GM19395 (cell line): ENCODE results near the gene BICDL1.

Experiments
- ATAC-seq: cut with Tn5 transposase; IDR thresholded peaks from one replicate; pipeline ENCODE4 v1.9.1; 2021; ENCODE audit warnings: mild to moderate bottlenecking, moderate library complexity; ENCODE audit not compliant: unreplicated experiment

Gene BICDL1

DNA sequence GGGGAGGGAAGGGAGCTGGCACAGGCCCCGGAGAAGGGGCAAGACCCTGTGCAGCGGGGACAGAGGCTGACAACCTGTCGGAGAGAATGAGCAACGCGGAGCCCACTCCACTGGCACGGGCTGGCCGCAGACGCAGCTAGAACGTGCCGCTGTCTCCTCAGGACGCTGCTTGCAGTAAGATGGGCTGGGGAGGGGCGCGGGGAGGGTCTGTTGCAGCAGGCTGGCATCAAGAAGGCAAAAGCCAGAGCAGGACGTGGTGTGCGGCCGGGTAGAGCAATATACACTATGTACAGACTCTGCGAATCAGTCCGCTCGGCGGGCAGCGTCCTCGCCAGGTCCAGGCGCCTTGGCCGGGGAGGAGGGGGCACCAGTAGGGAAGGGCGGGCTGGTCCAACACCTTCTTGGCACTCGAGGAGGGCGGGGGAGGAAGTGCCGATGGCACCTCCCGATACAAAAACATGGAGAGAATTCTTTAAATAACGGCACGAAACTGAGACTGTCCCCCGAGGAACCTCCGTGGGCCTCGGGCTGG lies 107.7 kb downstream of the BICDL1 start:
- ATAC-seq: no peak

DNA sequence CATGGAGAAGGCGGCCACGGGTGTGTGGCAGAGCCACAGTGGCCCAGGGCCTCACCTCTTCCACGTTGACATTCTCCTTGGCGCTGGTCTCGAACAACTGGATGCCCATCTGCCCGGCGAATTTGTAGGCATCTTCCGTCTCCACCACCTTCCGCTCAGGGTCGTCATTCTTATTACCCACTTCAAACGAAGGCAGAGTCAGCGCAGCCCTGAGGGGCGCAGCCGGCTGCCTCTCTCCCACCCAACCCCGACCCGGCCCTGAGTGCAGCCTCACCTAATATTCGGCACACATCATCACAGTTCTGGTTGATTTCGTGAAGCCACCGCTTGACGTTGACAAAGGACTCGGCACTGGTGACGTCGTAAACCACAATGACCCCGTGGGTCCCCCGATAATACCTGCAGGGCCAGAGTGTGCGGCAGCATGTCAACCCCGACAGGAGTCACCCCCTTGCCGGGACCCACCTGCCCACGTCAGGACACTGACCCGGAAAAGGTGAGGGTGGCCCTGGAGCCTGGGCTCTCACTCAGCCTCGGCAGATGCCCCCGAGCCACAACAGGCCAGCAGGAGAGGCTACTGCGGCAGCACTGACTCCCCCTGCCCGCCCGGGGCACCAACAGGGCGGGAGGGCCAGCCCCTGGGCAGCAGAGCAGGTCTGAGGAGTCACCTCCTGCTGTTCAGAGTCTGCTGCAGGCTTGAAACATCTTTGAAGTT lies 109.9 kb downstream of the BICDL1 start:
- no peak for ATAC-seq

DNA sequence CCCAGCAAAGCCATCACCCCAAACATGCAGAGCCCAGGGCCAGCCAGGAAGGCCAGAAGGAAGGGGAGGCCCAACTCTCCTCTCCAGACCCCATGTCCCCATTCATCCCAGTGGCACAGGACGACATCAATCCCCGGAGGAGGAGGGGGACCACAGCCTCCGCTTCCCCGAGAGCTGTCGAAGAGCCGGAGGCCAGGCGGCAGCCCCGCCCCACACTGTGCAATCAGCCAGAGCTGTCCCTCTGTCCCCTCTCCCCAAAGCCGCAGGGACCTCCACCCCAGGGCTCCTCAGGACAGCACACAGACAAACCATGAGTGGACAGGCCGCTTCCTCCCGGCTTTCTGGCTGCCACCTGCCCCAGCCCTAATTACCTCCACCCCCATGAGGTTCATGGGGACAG lies 110.7 kb downstream of the BICDL1 start:
- ATAC-seq: no peak

DNA sequence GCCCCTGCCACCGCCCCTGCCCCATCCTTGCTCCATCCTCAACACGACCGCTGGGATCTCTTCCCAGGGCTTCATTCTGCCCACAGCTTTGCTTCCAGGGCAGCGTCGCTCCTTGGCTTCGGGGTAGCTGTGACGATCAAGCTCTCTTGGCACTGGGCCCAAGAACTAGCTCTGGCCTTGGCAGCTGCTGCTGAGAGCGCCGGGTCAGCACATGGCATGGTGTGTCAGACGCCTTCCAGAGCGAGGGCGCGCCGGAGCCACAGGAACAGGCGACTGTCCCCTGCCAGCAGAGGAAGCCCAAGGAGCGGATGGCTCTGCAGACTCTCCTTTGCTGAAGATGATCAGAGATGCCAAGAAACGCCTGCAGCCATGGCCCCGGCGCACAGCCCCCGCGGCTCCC lies 111.6 kb downstream of the BICDL1 start:
- ATAC-seq: no peak

DNA sequence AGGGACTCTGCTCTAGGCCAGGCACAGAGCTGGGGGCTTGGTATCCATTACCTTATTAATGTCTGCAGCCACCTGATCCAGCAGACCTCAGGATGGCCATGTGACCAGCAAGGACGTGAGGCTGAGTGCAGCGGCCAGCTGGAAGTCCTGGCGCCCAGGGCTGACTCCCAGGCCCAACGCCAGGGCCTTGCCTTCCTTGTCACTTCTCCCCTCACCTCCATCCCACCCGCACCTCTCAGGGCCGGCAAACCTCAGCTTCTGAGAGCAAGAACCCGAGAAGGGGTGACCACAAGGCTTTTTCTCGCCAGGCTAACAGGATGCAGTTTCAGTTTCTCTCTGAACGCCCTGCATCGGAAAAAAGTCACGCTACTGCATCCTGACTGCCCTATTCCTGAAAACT lies 112.1 kb downstream of the BICDL1 start:
- peak; percentile 69 for ATAC-seq

DNA sequence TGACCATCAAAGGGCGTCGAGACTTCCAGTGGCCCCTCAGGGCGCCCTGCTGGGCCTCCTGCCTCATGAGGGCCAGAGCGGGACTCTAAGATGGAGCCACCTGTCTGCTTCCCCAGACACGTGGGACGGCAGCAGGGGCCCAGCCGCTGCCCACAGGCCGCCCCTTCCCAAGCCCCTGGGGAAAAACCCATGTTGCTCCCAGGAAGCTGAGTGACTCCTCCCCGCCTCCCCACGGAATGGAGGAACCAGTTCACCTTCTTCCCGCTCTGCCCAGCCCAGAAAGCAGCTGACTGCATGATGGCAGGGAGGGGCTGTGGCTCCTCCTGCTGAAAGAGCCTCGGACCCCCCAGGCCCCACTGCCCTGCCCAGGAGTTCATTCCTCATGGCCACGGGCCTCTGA lies 112.6 kb downstream of the BICDL1 start:
- ATAC-seq: no peak

DNA sequence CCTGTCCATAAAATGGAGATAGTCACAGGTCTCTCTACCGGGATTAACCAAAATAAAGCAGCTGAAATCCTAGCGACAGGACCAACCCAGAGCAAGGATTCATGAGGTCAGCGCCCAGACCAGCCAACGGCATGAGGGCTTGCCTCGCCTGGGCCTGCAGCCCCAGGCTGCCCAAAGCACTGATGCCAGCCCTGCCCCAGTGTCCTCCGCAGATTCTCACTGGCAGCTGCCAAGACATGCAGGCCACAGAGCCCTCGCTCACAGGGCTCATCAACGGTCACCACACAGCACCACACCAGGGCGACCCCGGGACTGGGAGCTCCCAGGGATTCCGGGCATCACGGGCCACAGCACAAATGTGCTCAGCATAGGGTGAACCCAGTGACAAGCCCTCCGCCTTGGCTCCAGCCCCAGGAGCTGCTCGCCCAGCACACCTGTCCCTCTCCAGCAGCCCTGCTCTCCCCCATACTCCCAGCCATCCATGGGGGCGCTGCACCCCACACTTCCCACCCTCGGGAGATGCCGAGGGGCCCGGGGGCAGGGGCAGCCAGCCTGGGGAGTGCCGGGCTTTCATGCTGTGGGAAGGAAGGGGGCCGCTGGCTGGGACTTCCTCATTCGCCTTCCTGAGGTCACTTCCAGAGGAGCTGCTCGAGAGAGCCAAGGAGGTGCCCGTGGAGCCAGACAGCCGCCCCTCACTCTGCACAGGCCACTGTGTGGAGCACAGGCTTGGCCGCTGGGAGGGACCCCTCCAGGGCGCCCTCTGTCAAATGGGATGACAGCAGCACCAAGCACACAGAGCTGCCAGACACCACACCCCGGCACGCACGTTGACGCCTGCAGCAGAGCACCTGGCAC lies 113.4 kb downstream of the BICDL1 start:
- no peak for ATAC-seq

DNA sequence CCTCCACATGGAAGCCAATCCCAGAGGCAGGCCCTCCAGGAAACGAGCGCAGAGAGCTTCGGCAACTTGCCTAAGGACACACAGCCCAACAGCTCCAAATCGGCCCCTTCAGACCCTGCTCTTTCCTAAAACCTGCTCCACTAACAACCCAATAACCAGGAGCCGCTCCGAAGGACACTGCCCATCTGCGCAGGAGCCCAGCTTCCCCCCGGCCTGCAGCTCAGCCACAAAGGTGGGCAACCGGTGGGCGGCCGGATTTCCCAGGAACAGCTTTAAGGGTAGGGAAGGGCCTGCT lies 114.0 kb downstream of the BICDL1 start:
- no peak for ATAC-seq

DNA sequence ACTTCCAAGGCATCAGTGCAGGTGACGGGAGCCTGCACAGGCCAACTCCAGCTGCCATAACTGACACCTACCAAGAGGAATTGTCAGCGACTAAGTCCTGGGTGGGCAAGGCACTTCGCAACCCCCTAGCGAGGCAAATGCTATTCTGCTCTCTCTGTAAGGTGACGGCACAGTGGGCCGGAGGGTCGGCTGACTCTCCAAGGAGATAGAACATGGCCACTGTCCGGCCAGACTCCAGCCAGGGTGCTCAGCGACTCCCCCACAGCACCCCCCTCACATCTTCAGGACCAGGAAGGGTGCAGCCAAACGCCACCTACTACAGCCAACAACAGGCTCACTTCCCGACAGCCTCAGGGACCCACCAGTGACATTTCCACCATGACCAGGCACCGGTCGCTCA lies 114.3 kb downstream of the BICDL1 start:
- ATAC-seq: no peak

DNA sequence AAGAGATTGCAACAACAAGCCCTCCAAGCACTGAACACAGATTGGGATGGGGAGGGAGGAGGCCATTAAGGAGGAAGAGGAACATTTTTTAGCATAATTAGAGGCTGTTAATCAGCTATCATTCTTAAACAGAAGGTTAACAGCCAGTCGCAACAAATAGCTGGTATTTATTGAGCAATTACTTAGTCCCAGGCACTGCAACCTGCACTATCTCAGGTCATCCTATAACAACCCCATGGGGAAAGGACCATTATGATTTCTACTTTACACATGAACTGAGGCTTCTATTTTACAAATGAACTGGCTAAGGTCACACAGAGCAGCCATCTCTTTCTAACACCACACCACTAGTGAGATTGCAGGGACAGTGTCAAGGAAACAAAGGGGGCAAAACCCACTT lies 117.1 kb downstream of the BICDL1 start:
- ATAC-seq: no peak

DNA sequence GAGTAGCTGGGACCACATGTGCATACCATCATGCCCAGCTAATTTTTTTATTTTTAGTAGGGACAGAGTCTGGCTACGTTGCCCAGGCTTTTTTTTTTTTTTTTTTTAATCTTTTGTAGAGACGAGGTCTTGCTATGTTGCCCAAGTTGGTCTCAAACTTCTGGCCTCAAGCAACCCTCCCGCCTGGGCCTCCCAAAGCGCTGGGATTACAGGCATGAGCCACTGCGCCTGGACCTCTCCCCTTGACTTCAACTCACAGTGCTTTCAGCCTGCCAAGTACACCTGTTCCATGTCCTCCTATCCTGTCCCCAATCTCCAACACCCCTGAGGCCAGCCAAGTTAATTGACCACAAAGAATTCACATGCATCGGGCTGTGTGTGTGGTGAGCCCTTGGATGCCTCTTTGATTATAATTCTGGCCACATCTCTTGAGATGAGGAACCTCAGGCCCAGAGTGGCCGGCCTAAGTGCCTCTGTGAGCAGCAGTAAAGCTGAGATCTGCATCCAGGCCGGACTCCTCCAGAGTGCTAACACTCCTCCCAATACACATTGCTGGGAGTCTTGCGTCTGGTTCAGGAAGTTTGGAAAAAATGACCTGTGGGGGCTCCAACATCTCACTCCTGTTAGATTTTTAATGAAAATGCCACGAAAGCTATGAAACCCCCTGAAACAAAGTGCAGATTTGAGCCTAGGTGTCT lies 120.7 kb downstream of the BICDL1 start:
- no peak for ATAC-seq

DNA sequence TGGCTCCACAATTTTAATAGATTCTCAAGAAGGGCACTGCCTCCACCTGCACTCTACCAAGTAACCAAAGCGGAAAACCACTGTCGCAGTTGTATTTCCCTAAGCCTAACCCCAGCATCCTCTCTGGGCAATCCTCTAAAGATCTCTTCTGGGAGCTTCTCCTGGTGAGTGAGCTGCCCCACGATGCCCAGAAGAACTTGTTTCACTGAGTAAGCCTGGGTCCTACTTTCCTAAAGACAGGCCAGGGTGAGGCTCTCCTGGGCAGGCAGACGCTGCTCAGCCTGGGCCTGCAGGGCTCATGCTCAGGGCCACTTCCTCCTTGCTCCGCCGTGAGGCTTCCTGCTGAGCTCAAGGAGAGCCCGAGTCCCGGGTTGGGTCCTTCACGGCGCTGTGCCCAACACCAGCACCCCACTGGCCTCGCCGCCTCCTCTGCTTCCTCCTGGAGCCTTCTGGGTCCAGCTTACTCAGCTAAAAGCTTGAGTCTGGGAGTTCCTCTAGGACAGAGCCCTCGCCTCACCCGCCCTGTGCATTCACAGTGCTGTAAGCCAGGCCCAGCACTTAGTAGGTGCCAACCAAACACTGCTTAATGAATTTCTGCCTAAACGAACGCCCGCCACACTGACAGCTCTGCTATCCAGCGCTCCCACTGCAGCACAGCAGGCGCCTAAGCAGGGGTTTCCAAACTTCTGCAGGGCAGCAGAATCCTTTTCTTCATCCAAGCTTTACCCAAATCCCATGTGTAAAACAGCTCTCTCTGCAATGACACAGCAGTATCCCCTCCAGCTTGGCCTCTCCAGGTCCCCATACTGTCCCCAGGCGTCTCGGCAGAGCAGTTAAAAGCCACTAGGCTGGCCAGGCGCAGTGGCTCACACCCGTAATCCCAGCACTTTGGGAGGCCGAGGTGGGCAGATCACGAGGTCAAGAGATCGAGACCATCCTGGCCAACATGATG lies 121.8 kb downstream of the BICDL1 start:
- peak; percentile 83 for ATAC-seq

DNA sequence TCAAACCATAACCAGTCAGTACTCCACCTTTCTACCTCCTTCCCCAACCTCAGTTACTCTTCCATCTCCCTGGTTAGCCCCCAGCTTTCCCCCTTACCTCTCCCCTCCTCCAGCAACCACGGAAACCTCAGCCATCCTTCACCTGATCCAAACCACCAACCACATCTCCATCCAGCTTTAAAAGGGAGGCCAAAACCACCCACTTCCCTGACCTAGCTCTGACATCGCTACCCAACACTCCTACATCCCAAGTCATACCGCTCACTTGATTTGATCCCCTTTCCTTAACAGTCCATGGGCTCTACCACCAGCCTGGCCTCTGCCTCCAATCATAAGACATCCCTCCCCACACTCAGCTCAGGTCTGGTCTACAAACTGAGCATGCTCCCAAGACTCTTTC lies 126.0 kb downstream of the BICDL1 start:
- no peak for ATAC-seq

DNA sequence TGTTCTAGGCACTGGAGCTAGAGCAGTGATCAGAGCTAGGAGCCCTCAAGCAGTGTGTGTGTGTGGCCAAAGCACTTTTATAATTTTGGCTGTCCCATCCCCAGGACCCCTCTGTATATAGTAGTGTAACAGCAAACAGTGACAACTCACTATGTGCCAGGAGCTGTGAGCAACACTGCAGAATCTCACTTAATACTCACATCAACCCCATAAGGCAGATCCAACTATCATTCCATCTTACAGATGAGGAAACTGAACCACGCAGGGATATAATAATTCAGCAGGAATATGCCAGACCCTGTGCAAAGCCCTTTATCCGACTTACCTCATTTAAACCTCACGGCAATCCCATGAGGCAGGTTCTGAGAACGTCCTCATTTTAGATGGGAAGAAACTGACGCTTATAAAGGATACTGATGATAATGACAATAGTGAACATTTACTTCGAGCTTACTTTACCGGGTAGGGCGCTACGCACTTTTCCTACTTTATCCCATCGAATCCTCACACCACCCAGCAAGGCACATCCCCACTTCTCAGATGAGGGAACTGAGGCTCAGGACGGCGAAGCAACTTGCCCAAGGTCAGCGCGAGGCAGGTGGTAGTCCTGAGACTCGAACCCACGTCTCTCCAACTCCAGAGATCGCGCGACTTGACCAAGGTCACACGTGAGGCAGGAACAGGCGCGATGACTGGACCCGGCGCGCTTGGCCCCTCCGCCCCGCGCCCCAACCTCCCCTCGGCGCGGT lies 126.8 kb downstream of the BICDL1 start:
- peak; percentile 7 for ATAC-seq

DNA sequence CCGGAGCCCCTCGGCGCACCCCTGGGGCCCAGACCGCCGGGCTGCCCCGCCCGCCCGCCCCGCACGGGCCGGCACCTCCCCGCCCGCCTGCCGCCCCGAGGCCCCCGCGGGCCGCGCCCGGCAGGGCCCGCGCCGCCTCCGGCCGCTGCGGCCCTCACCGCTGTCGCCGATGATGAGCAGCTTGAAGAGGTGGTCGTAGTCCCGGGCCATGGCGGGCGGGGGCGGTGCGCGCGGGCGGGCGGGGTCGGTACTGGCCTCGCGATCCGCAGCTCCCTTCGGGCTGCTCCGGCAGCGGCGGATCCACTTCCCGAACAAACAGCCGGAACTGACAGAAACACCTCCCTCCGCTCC lies 127.4 kb downstream of the BICDL1 start, which contains the start of gene RAB35:
Gene RAB35 (minus strand): TSS at position 313 of the 351 bp plus-strand sequence. CDS start 103 bp downstream, at position 210.
- peak; percentile 18 for ATAC-seq

DNA sequence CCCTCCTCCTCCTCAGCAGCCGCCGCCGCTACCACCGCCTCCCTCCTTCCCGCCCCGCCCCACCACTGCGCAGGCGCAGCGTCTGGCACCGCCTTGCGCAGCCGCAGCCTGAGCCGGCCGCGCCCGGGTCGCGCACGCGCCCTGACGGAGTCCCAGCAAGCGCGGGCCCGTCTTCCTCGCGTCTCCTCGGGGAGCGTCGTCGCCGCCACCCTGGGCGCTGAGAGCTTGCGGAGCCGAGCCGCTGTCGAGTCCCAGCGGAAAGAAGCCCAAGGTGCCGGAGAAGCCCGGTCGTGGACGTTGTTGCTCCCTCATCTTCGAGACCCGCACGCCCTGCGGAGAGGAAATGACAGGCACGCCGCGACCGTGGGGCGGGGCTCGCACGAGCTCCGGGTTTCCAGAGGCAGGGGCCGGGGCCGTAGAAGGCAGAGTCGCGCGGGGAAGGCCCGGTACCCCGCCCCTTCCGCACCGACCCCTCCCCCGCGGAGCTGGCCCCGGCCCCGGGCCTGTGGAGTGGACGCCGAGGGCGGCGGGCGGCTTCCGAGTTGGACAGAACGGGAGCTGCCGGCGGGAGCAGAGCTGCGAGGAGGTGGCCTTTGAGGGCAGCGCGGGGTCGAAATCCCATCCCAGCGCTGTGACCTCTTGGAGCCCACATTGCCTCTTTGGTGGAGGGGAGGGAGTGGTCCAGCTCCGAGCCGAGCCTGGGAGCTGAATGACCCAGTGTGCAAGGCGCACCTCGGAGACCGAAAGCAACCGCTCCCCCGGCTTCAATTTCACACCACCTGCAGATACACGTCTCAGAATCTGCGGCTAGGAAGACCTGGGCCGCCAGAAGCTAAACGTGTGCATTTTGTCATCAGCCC lies 128.0 kb downstream of the BICDL1 start:
- peak; percentile 44 for ATAC-seq

DNA sequence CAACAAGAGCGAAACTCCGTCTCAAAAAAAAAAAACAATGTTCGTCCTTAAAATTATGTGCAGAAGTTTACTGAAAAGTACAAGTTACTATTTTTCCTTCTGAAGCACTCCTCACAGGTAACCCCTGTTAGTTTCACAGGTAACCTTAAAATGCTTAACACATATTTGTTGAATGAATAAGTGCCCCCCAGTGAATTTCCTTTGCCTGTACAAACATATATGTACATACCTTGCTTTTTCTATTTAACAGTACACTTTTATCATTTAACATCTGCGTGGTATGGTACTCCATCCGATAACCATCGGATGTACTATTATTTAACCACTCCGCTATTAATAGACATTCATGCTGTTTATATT lies 128.9 kb downstream of the BICDL1 start:
- ATAC-seq: no peak

DNA sequence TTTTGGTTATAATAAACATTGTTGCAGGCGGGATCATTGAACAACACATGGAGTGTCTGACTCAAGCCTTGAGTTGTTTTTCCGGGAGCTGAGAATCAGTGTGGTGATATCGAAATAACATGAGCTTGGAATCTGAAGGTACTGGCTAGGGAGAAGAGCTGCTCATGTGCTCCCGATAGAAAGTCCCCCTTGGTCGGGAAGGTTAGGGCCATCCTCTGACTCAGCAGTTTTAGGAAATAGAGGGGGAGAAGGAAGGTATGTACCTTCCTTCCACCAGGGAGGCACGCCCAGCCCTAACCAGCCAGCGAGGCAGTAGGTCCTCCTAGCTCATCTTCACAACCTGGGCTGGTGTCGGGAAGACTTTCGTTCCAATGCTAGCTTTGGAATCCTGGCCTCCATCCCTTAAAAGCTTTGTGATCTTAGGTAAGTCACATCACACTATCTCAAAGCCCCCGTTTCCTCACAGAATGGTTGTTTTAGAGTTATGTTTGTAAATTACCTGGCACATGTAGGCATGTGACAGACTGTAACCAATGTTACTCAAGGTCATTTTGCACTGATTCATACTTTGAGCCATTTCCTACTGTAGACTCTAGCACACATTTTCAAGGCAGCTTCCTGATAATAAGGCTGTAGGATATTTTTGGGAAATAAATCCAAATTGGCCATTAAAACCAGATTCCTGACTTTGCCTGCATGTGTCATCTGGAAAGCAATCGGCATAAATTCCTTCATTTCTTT lies 129.5 kb downstream of the BICDL1 start:
- no peak for ATAC-seq
